ENCODE results near the gene CFAP68.
A peak's percentile ranks its signal among the peaks of the same experiment; 100 is the strongest.

CFAP68 gene

GRCh38 chr11:111878849-111879636 is at the start of gene CFAP68, which contains the start of gene FDXACB1:
TSS of gene CFAP68 (plus strand) at chr11:111879541. CDS start at chr11:111879561, 20 bp downstream.
TSS of gene FDXACB1 (minus strand) at chr11:111879165. CDS start at chr11:111879132, 33 bp downstream.
- H3K4me3 ChIP-seq (ENCODE audit: low read depth, low read length), result peak within 1 kb of the TSS; percentile 63

GRCh38 chr11:111833524-111833923 is 45.8 kb upstream of the CFAP68 start:
- no peak overlapping the region for H3K4me3 ChIP-seq (ENCODE audit: low read depth, low read length)
- TF ChIP-seq, protein P1, sequence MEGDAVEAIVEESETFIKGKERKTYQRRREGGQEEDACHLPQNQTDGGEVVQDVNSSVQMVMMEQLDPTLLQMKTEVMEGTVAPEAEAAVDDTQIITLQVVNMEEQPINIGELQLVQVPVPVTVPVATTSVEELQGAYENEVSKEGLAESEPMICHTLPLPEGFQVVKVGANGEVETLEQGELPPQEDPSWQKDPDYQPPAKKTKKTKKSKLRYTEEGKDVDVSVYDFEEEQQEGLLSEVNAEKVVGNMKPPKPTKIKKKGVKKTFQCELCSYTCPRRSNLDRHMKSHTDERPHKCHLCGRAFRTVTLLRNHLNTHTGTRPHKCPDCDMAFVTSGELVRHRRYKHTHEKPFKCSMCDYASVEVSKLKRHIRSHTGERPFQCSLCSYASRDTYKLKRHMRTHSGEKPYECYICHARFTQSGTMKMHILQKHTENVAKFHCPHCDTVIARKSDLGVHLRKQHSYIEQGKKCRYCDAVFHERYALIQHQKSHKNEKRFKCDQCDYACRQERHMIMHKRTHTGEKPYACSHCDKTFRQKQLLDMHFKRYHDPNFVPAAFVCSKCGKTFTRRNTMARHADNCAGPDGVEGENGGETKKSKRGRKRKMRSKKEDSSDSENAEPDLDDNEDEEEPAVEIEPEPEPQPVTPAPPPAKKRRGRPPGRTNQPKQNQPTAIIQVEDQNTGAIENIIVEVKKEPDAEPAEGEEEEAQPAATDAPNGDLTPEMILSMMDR (IDR thresholded peaks at IDR 0.05; ENCODE audit: borderline replicate concordance, insufficient read depth, low read depth, low read length), result no peak

More at GRCh38 chr11:111878849-111879636, at the start of gene CFAP68, which contains the start of gene FDXACB1:
- TF ChIP-seq, protein P1 (IDR thresholded peaks at IDR 0.05; ENCODE audit: borderline replicate concordance, insufficient read depth, low read depth, low read length), result peak; percentile 95

GRCh38 chr11:111834432-111835163 is 44.7 kb upstream of the CFAP68 start:
- TF ChIP-seq, protein P1 (IDR thresholded peaks at IDR 0.05; ENCODE audit: borderline replicate concordance, insufficient read depth, low read depth, low read length), result no peak
- no peak overlapping the region for H3K4me3 ChIP-seq (ENCODE audit: low read depth, low read length)

- H3K4me3 ChIP-seq (ENCODE audit: low read depth, low read length), result no peak overlapping the region
- TF ChIP-seq, protein P1 (IDR thresholded peaks at IDR 0.05; ENCODE audit: borderline replicate concordance, insufficient read depth, low read depth, low read length), result no peak
Measured at GRCh38 chr11:111835665-111836064, 43.7 kb upstream of the CFAP68 start.

- TF ChIP-seq, protein P1 (IDR thresholded peaks at IDR 0.05; ENCODE audit: borderline replicate concordance, insufficient read depth, low read depth, low read length), result no peak
Measured at GRCh38 chr11:111836162-111836561, 43.2 kb upstream of the CFAP68 start.

GRCh38 chr11:111836721-111837120 is 42.6 kb upstream of the CFAP68 start:
- no peak overlapping the region for H3K4me3 ChIP-seq (ENCODE audit: low read depth, low read length)
- TF ChIP-seq, protein P1 (IDR thresholded peaks at IDR 0.05; ENCODE audit: borderline replicate concordance, insufficient read depth, low read depth, low read length), result no peak

More at GRCh38 chr11:111836162-111836561, 43.2 kb upstream of the CFAP68 start:
- H3K4me3 ChIP-seq (ENCODE audit: low read depth, low read length), result no peak overlapping the region

Data from GM12875 (cell line).